Transverse colon (tissue), 4 donors: ENCODE data around the gene APBB1IP. TPM values are rescaled to one million over a fixed set of nuclear protein-coding genes. Genes with fewer than 3 reads are reported as not detected.

Source experiments
- DNase-seq: peaks from one replicate; pipeline ENCODE4 v3.0.0-alpha.2; 2019
- H3K27ac ChIP-seq, 4 donors: fragments of 200-600 bp; sonication (generic); 2 replicates each; pipeline ENCODE4 v1.5.1; 2016 to 2018; ENCODE audit warnings: inconsistent platforms in 4 of 4
- H3K27me3 ChIP-seq: fragments of 200-600 bp; sonication (generic); 2 replicates; pipeline ENCODE4 v1.5.1; 2017; ENCODE audit warnings: inconsistent platforms
- H3K36me3 ChIP-seq, 4 donors: fragments of 200-600 bp; sonication (generic); 2 replicates each; pipeline ENCODE4 v1.5.1; 2017 to 2019; ENCODE audit warnings: inconsistent platforms in 4 of 4
- H3K4me1 ChIP-seq, 4 donors: fragments of 200-600 bp; sonication (generic); 2 replicates each; pipeline ENCODE4 v1.5.1; 2017 to 2020; ENCODE audit warnings: inconsistent platforms in 4 of 4
- H3K4me3 ChIP-seq, 4 donors: fragments of 200-600 bp; sonication (generic); 1 replicate in 1 of 4; 2 replicates in 3 of 4; pipeline versions ENCODE4 v1.5.1 to v1.6.1; 2017 to 2019; ENCODE audit warnings: inconsistent platforms in 4 of 4
- H3K9me3 ChIP-seq, 2 donors: fragments of 200-600 bp; sonication (generic); 2 replicates each; pipeline ENCODE4 v1.5.1; 2017 to 2019; ENCODE audit warnings: inconsistent platforms in 2 of 2
- CTCF ChIP-seq, 5 experiments: fragments of 200-600 bp in 3 of 5; fragments of 450-650 bp in 2 of 5; sonication (generic) in 3 of 5; IDR thresholded peaks; 1 replicate in 2 of 5; 2 replicates in 3 of 5; pipeline ENCODE4 v1.5.1; 2016 to 2017; ENCODE audit warnings: antibody characterized with exemption in 5 of 5, inconsistent platforms in 3 of 5, mild to moderate bottlenecking in 2 of 5, moderate library complexity in 1 of 5
- EP300 ChIP-seq: sonication (generic); formaldehyde crosslinking; IDR thresholded peaks from one replicate; pipeline ENCODE4 v1.6.1; 2017; ENCODE audit warnings: antibody characterized with exemption, low read depth
- POLR2A ChIP-seq: fragments of 450-650 bp; IDR thresholded peaks from one replicate; pipeline ENCODE4 v1.6.1; 2016; ENCODE audit warnings: antibody characterized with exemption, mild to moderate bottlenecking, moderate library complexity
- POLR2AphosphoS5 ChIP-seq, 3 donors: sonication (generic); formaldehyde crosslinking; IDR thresholded peaks; one replicate each; pipeline ENCODE4 v1.6.1; 2016; ENCODE audit warnings: antibody characterized with exemption in 3 of 3
- WGBS, 2 donors: methylation state at CpG; one replicate each; pipeline ENCODE4 v1.1.5; 2018; ENCODE audit warnings: low coverage in 1 of 2; 5-methylcytosine and 5-hydroxymethylcytosine counted together
- in situ Hi-C, 4 donors: fragments of 200-750 bp; cut with MboI; loops; one replicate each; pipeline versions ENCODE4 v1.15.0 to v1.15.1; 2017; ENCODE audit warnings: low sequenced_read_pairs in 3 of 4, low pct_ligation_motif_present in 1 of 4, low pct_unique_long_range_greater_than_20kb in 1 of 4
- intact Hi-C: fragments of 100-400 bp; cut with DNase I; formaldehyde crosslinking; loops from one replicate; pipeline ENCODE4 v1.15.1; 2023; ENCODE audit warnings: low total_unique reads
- total RNA-seq, 4 donors: library from RNA; depleted of rRNA; stranded (reverse); fragments of >200 nt; gene quantifications; one replicate each; pipeline ENCODE4 v1.1.0, GENCODE V29; 2016

Gene APBB1IP
- total RNA-seq, 4 donors from 2014 or later = 2.5 to 7.6 (median 6.4) TPM; not detected in 1

- intact Hi-C loops = no loop called here
- no peak for TF ChIP-seq POLR2AphosphoS5 (IDR thresholded peaks at IDR 0.05)
- TF ChIP-seq EP300 = no peak
- TF ChIP-seq CTCF (IDR thresholded peaks at IDR 0.05) = no peak
- no peak for TF ChIP-seq POLR2A
- no peak for DNase-seq
- Histone ChIP-seq H3K4me3 (no peak overlapping the region), H3K27me3 (no peaks in the 10 kb centered on the region), H3K27ac (no peak overlapping the region), H3K9me3 (no peaks in the 10 kb centered on the region), H3K4me1 (no peaks in the 10 kb centered on the region), H3K36me3 (no peaks in the 10 kb centered on the region)
- in situ Hi-C loops = no loop called here
Measured at GRCh38 chr10:26507441-26507840, 69.3 kb downstream of the APBB1IP start.

- TF ChIP-seq EP300 = no peak
- no peak for TF ChIP-seq POLR2A
- TF ChIP-seq POLR2AphosphoS5 (IDR thresholded peaks at IDR 0.05) = no peak
- TF ChIP-seq CTCF (IDR thresholded peaks at IDR 0.05) = no peak
Measured at GRCh38 chr10:26508016-26508415, 69.9 kb downstream of the APBB1IP start.

GRCh38 chr10:26509307-26509706, 71.2 kb downstream of the APBB1IP start:
- in situ Hi-C loops (no loop called here), intact Hi-C loops (no loop called here)
- no peak for DNase-seq
- no peak overlapping the region for H3K4me3 ChIP-seq
- H3K9me3 ChIP-seq = no peaks in the 10 kb centered on the region
- peaks cover 0 to 5% (median 0%) of the 10 kb centered on the region in 4 donors for H3K36me3 ChIP-seq
- H3K27ac ChIP-seq = no peak overlapping the region
- no peaks in the 10 kb centered on the region for H3K4me1 ChIP-seq
- 96% methylated on average over 1 of the region's 1 CpG; no CpG with 5 or more reads in 1 of the 2 donors for WGBS, 2 donors
- H3K27me3 ChIP-seq = no peaks in the 10 kb centered on the region
- TF ChIP-seq CTCF (IDR thresholded peaks at IDR 0.05) (no peak), POLR2AphosphoS5 (IDR thresholded peaks at IDR 0.05) (no peak), POLR2A (no peak), EP300 (no peak)

More at GRCh38 chr10:26508016-26508415, 69.9 kb downstream of the APBB1IP start:
- intact Hi-C loops (no loop called here), in situ Hi-C loops (no loop called here)
- Histone ChIP-seq H3K4me1 (no peaks in the 10 kb centered on the region), H3K4me3 (no peak overlapping the region), H3K36me3 (no peaks in the 10 kb centered on the region), H3K27ac (no peak overlapping the region), H3K27me3 (no peaks in the 10 kb centered on the region), H3K9me3 (no peaks in the 10 kb centered on the region)
- no peak for DNase-seq
- WGBS, 2 donors = 77 to 88% methylated on average over 4 of the region's 4 CpGs

GRCh38 chr10:26513101-26513500, 75.0 kb downstream of the APBB1IP start:
- no peak overlapping the region for H3K27ac ChIP-seq
- H3K27me3 ChIP-seq = no peaks in the 10 kb centered on the region
- no peaks in the 10 kb centered on the region for H3K9me3 ChIP-seq
- no peaks in the 10 kb centered on the region for H3K4me1 ChIP-seq
- intact Hi-C loops = no loop called here
- in situ Hi-C loops = no loop called here
- H3K36me3 ChIP-seq = peaks cover 0 to 5% (median 0%) of the 10 kb centered on the region in 4 donors
- no peak for TF ChIP-seq POLR2AphosphoS5 (IDR thresholded peaks at IDR 0.05)
- no peak overlapping the region for H3K4me3 ChIP-seq
- DNase-seq = no peak
- WGBS, 2 donors = 82 to 83% methylated on average over 1 of the region's 1 CpG

- in situ Hi-C loops (no loop called here), intact Hi-C loops (no loop called here)
- DNase-seq = no peak
- Histone ChIP-seq H3K4me1 (no peaks in the 10 kb centered on the region), H3K27ac (no peak overlapping the region), H3K27me3 (no peaks in the 10 kb centered on the region), H3K36me3 (peaks cover 0 to 5% (median 0%) of the 10 kb centered on the region in 4 donors), H3K4me3 (no peak overlapping the region), H3K9me3 (no peaks in the 10 kb centered on the region)
- TF ChIP-seq EP300 (no peak), CTCF (IDR thresholded peaks at IDR 0.05) (no peak), POLR2A (no peak), POLR2AphosphoS5 (IDR thresholded peaks at IDR 0.05) (no peak)
- WGBS, 2 donors = 27 to 41% methylated on average over 7 to 11 of the region's 11 CpGs
Measured at GRCh38 chr10:26516540-26517101, 78.5 kb downstream of the APBB1IP start.
